ENCODE measurements around the gene GABRR3.

The GABRR3 gene

DNA sequence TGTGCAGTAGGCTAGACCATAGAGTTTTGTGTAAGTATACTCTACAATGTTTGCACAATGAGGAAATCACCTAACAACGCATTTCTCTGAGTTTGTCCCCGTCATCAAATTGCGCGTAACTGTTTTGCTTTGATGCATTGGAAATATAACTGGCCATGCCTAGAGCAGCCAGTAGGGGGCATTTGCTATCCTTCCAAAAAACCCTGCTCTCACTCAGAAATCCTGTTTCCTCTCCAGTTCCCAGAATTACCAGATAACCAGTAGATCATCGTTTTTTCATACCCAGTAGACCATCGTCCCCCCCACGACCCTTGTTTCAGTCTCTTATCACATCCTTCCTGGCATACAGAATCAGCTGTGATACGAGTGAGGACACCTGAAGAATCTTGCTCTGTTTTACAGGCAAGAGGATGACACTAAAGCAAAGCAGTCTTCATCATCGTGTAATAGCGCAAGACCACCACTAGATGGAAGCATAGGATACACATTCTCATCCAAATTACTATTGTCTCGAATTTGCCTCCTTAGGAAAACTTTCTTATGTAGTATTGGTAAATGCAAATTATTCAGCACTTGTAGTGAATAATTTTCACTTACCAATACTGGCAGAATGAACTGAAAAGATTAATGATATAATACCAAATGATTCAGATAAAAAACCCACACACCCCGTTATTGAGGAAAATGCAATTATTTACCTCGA lies 4.4 kb upstream of the GABRR3 start:
- H3K4me1 ChIP-seq: no peaks in the 10 kb centered on the region
- intact Hi-C loops (cut with DNase I; ENCODE audit: low total_unique reads): no loop called here
- H3K4me3 ChIP-seq: peak overlapping the region; percentile 19 to 34
- no peak overlapping the region for H3K27ac ChIP-seq
- TF ChIP-seq, protein P1, sequence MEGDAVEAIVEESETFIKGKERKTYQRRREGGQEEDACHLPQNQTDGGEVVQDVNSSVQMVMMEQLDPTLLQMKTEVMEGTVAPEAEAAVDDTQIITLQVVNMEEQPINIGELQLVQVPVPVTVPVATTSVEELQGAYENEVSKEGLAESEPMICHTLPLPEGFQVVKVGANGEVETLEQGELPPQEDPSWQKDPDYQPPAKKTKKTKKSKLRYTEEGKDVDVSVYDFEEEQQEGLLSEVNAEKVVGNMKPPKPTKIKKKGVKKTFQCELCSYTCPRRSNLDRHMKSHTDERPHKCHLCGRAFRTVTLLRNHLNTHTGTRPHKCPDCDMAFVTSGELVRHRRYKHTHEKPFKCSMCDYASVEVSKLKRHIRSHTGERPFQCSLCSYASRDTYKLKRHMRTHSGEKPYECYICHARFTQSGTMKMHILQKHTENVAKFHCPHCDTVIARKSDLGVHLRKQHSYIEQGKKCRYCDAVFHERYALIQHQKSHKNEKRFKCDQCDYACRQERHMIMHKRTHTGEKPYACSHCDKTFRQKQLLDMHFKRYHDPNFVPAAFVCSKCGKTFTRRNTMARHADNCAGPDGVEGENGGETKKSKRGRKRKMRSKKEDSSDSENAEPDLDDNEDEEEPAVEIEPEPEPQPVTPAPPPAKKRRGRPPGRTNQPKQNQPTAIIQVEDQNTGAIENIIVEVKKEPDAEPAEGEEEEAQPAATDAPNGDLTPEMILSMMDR (IDR thresholded peaks at IDR 0.05): peak; percentile 70 to 80
- H3K36me3 ChIP-seq: no peaks in the 10 kb centered on the region
- H3K27me3 ChIP-seq: peaks cover 0 to 19% of the 10 kb centered on the region in 2 donors
- peaks cover 0 to 8% (median 0%) of the 10 kb centered on the region in 3 donors for H3K9me3 ChIP-seq
- peak in 1 of 2 donors; percentile 38 for DNase-seq

DNA sequence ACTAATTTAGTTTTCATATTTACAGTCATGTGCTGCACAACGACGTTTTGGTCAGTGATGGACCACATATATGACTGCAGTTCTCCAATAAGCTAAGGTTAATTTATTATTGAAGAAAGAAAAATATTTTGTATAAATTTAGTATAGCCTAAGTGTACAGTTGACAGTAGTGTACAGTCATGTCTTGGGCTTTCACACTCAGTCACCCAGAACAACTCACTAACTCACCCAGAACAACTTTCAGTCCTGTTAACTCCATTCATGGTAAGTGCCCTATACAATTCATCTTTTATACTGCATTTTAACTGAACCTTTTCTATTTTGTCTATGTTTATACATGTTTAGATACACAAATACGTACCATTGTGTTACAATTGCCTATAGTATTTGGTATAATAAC lies 3.8 kb upstream of the GABRR3 start:
- H3K4me1 ChIP-seq: no peaks in the 10 kb centered on the region
- H3K27me3 ChIP-seq: peaks cover 0 to 22% of the 10 kb centered on the region in 2 donors
- intact Hi-C loops (cut with DNase I; ENCODE audit: low total_unique reads): no loop called here
- H3K36me3 ChIP-seq: no peaks in the 10 kb centered on the region
- H3K27ac ChIP-seq: no peak overlapping the region
- H3K9me3 ChIP-seq: peaks cover 0 to 8% (median 0%) of the 10 kb centered on the region in 3 donors
- H3K4me3 ChIP-seq: no peak overlapping the region
- no peak for DNase-seq
- TF ChIP-seq, protein P1 (IDR thresholded peaks at IDR 0.05): no peak

DNA sequence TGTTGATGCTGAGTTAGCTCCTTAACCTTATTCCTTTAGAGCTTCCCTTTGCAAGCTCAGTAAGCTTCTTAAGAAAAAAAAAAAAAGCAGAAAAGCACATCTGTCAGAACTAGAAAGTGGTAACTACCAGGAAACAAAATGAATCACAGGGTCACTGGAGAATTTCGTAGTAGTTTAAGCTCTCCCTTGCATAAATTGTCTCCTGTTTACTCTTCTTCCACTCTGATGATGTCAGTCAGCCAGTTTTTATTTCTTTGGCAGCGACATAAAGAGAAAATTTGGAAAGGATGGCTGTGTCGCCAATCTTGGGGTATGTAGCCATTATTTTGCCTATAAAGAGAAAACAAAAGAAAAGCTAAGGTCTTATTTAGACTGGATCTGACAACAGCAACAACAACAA lies 3.2 kb upstream of the GABRR3 start:
- TF ChIP-seq, protein P1 (IDR thresholded peaks at IDR 0.05): no peak
- Histone ChIP-seq H3K4me1 (no peaks in the 10 kb centered on the region), H3K4me3 (no peak overlapping the region), H3K27ac (no peak overlapping the region), H3K36me3 (no peaks in the 10 kb centered on the region), H3K27me3 (peaks cover 0 to 22% of the 10 kb centered on the region in 2 donors), H3K9me3 (peaks cover 0 to 8% (median 0%) of the 10 kb centered on the region in 3 donors)
- DNase-seq: no peak
- intact Hi-C loops (cut with DNase I; ENCODE audit: low total_unique reads): no loop called here

DNA sequence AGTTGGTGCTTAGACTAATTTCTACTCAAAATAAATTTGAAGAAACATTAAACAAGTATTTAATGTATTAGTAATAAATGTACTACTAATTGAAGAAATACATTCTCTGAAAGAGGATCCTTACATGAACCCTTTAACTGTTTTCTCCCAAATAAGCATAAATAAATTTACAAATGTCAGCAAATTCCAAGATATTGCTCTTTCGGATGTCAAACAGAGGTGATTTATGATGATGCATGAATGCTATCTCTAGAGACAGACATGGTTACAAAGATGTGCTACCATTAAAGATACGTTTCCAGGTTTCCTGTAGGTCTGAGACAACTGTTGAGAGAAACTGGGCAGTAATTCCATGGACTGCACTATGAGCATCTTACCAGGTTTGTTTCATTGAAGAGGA lies 629 bp downstream of the GABRR3 start:
- Histone ChIP-seq H3K4me3 (no peak overlapping the region), H3K9me3 (no peaks in the 10 kb centered on the region), H3K27ac (no peak overlapping the region), H3K4me1 (no peaks in the 10 kb centered on the region), H3K27me3 (peaks cover 0 to 22% of the 10 kb centered on the region in 2 donors), H3K36me3 (no peaks in the 10 kb centered on the region)
- intact Hi-C loops (cut with DNase I; ENCODE audit: low total_unique reads): no loop called here
- DNase-seq: no peak
- TF ChIP-seq, protein P1 (IDR thresholded peaks at IDR 0.05): no peak

DNA sequence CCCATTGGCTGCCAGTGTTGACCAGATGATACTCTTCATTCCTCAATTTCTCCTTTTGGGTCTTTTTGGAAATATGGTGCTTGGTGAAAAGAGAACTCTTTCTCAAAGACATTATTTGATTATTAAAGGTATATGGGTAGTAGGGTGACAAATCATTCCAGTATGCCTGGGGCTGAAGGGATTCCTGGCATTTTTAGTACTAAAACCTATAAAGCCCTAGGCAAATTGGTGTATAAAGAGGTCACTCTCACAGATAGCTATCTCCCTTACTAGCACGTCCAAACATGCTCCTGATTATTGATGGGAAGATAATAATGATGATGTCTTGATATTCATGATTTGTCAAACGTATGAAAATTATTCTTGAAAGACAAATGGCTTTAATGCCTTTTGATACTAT lies 1.1 kb downstream of the GABRR3 start:
- intact Hi-C loops (cut with DNase I; ENCODE audit: low total_unique reads): no loop called here
- Histone ChIP-seq H3K9me3 (no peaks in the 10 kb centered on the region), H3K27me3 (peaks cover 0 to 22% of the 10 kb centered on the region in 2 donors), H3K4me3 (no peak overlapping the region), H3K27ac (no peak overlapping the region), H3K36me3 (no peaks in the 10 kb centered on the region), H3K4me1 (no peaks in the 10 kb centered on the region)
- no peak for DNase-seq
- TF ChIP-seq, protein P1 (IDR thresholded peaks at IDR 0.05): no peak

Measured in tibial artery (tissue), 4 donors.